Measurements from ENCODE around the gene FOXF2. TPM values are rescaled to one million over a fixed set of nuclear protein-coding genes. Genes with fewer than 3 reads are reported as not detected.
A peak's percentile ranks its signal among the peaks of the same experiment; 100 is the strongest.

Gene FOXF2
- total and polyA plus RNA-seq, 7 experiments from 2014 or later = not detected

GRCh38 chr6:1405221-1405620 lies 15.8 kb downstream of the FOXF2 start:
- peaks cover 0 to 2% (median 0%) of the 10 kb centered on the region in 7 donors for H3K4me1 Mint-ChIP-seq
- Histone ChIP-seq H3K27me3 (ENCODE audit: control insufficient read depth in 2 of 2, insufficient read depth in 2 of 2, low read length in 2 of 2) (no peaks in the 10 kb centered on the region), H3K36me3 (ENCODE audit: control insufficient read depth in 2 of 3, insufficient read depth in 3 of 3, low read length in 3 of 3) (no peaks in the 10 kb centered on the region), H3K9me3 (ENCODE audit: control insufficient read depth in 2 of 3, low read length in 3 of 3) (no peaks in the 10 kb centered on the region), H3K27ac (ENCODE audit: low read depth, low read length) (no peak overlapping the region), H3K4me1 (ENCODE audit: control insufficient read depth in 2 of 2, insufficient read depth in 2 of 2, low read length in 2 of 2) (no peaks in the 10 kb centered on the region), H3K4me3 (ENCODE audit: low read length) (no peak overlapping the region)
- intact Hi-C loops (cut with micrococcal nuclease) = no loop called here
- H3K9me3 Mint-ChIP-seq = no peaks in the 10 kb centered on the region
- CTCF ChIA-PET = no interaction called here
- no peaks in the 10 kb centered on the region for H3K36me3 Mint-ChIP-seq
- H3K27ac Mint-ChIP-seq = no peak overlapping the region
- DNase-seq (no peak), ATAC-seq (no peak)
- no peak overlapping the region for H3K4me3 Mint-ChIP-seq
- POLR2A ChIA-PET = no interaction called here
- peaks cover 3 to 24% (median 18%) of the 10 kb centered on the region in 5 donors for H3K27me3 Mint-ChIP-seq

GRCh38 chr6:1406306-1407072 lies 17.1 kb downstream of the FOXF2 start:
- H3K36me3 Mint-ChIP-seq = no peaks in the 10 kb centered on the region
- ChIA-PET POLR2A (no interaction called here), CTCF (no interaction called here)
- Histone ChIP-seq H3K4me1 (ENCODE audit: control insufficient read depth in 2 of 2, insufficient read depth in 2 of 2, low read length in 2 of 2) (no peaks in the 10 kb centered on the region), H3K4me3 (ENCODE audit: low read length) (no peak overlapping the region), H3K36me3 (ENCODE audit: control insufficient read depth in 2 of 3, insufficient read depth in 3 of 3, low read length in 3 of 3) (no peaks in the 10 kb centered on the region), H3K27ac (ENCODE audit: low read depth, low read length) (no peak overlapping the region), H3K27me3 (ENCODE audit: control insufficient read depth in 2 of 2, insufficient read depth in 2 of 2, low read length in 2 of 2) (no peaks in the 10 kb centered on the region), H3K9me3 (ENCODE audit: control insufficient read depth in 2 of 3, low read length in 3 of 3) (no peaks in the 10 kb centered on the region)
- peaks cover 0 to 2% (median 0%) of the 10 kb centered on the region in 7 donors for H3K4me1 Mint-ChIP-seq
- no peak overlapping the region for H3K4me3 Mint-ChIP-seq
- H3K9me3 Mint-ChIP-seq = no peaks in the 10 kb centered on the region
- peaks cover 5 to 25% (median 18%) of the 10 kb centered on the region in 5 donors for H3K27me3 Mint-ChIP-seq
- no peak overlapping the region for H3K27ac Mint-ChIP-seq
- intact Hi-C loops (cut with micrococcal nuclease) = no loop called here
- DNase-seq = no peak
- ATAC-seq = no peak

GRCh38 chr6:1407499-1407990 lies 18.2 kb downstream of the FOXF2 start:
- Histone ChIP-seq H3K4me1 (ENCODE audit: control insufficient read depth in 2 of 2, insufficient read depth in 2 of 2, low read length in 2 of 2) (no peaks in the 10 kb centered on the region), H3K4me3 (ENCODE audit: low read length) (no peak overlapping the region), H3K9me3 (ENCODE audit: control insufficient read depth in 2 of 3, low read length in 3 of 3) (no peaks in the 10 kb centered on the region), H3K27me3 (ENCODE audit: control insufficient read depth in 2 of 2, insufficient read depth in 2 of 2, low read length in 2 of 2) (no peaks in the 10 kb centered on the region), H3K27ac (ENCODE audit: low read depth, low read length) (no peak overlapping the region), H3K36me3 (ENCODE audit: control insufficient read depth in 2 of 3, insufficient read depth in 3 of 3, low read length in 3 of 3) (no peaks in the 10 kb centered on the region)
- peaks cover 0 to 2% (median 0%) of the 10 kb centered on the region in 7 donors for H3K4me1 Mint-ChIP-seq
- no peak for ATAC-seq
- POLR2A ChIA-PET = no interaction called here
- H3K9me3 Mint-ChIP-seq = no peaks in the 10 kb centered on the region
- H3K27me3 Mint-ChIP-seq = peaks cover 6 to 25% (median 18%) of the 10 kb centered on the region in 5 donors
- no peaks in the 10 kb centered on the region for H3K36me3 Mint-ChIP-seq
- H3K27ac Mint-ChIP-seq = no peak overlapping the region
- CTCF ChIA-PET = no interaction called here
- no peak overlapping the region for H3K4me3 Mint-ChIP-seq
- no peak for DNase-seq
- intact Hi-C loops (cut with micrococcal nuclease) = no loop called here

GRCh38 chr6:1409774-1410465 lies 20.5 kb downstream of the FOXF2 start:
- Mint-ChIP-seq H3K4me3 (no peak overlapping the region), H3K36me3 (no peaks in the 10 kb centered on the region), H3K27ac (peak overlapping the region in 1 of 9 donors; percentile 43), H3K9me3 (no peaks in the 10 kb centered on the region), H3K4me1 (peaks cover 0 to 2% (median 0%) of the 10 kb centered on the region in 7 donors), H3K27me3 (peaks cover 7 to 29% (median 22%) of the 10 kb centered on the region in 5 donors)
- no peak overlapping the region for H3K4me3 ChIP-seq (ENCODE audit: low read length)
- H3K27ac ChIP-seq (ENCODE audit: low read depth, low read length) = no peak overlapping the region
- H3K4me1 ChIP-seq (ENCODE audit: control insufficient read depth in 2 of 2, insufficient read depth in 2 of 2, low read length in 2 of 2) = no peaks in the 10 kb centered on the region
- CTCF ChIA-PET = no interaction called here
- no peaks in the 10 kb centered on the region for H3K27me3 ChIP-seq (ENCODE audit: control insufficient read depth in 2 of 2, insufficient read depth in 2 of 2, low read length in 2 of 2)
- H3K36me3 ChIP-seq (ENCODE audit: control insufficient read depth in 2 of 3, insufficient read depth in 3 of 3, low read length in 3 of 3) = no peaks in the 10 kb centered on the region
- no peak for ATAC-seq
- POLR2A ChIA-PET = no interaction called here
- no peaks in the 10 kb centered on the region for H3K9me3 ChIP-seq (ENCODE audit: control insufficient read depth in 2 of 3, low read length in 3 of 3)
- no peak for DNase-seq
- intact Hi-C loops (cut with micrococcal nuclease) = no loop called here

- Mint-ChIP-seq H3K4me1 (peaks cover 0 to 2% (median 0%) of the 10 kb centered on the region in 7 donors), H3K4me3 (no peak overlapping the region), H3K9me3 (peaks cover 0 to 2% (median 0%) of the 10 kb centered on the region in 11 donors), H3K36me3 (no peaks in the 10 kb centered on the region), H3K27ac (no peak overlapping the region), H3K27me3 (peaks cover 7 to 39% (median 27%) of the 10 kb centered on the region in 5 donors)
- Histone ChIP-seq H3K9me3 (ENCODE audit: control insufficient read depth in 2 of 3, low read length in 3 of 3) (no peaks in the 10 kb centered on the region), H3K4me1 (ENCODE audit: control insufficient read depth in 2 of 2, insufficient read depth in 2 of 2, low read length in 2 of 2) (no peaks in the 10 kb centered on the region), H3K27ac (ENCODE audit: low read depth, low read length) (no peak overlapping the region), H3K4me3 (ENCODE audit: low read length) (no peak overlapping the region), H3K36me3 (ENCODE audit: control insufficient read depth in 2 of 3, insufficient read depth in 3 of 3, low read length in 3 of 3) (no peaks in the 10 kb centered on the region), H3K27me3 (ENCODE audit: control insufficient read depth in 2 of 2, insufficient read depth in 2 of 2, low read length in 2 of 2) (no peaks in the 10 kb centered on the region)
- no peak for ATAC-seq
- CTCF ChIA-PET = no interaction called here
- DNase-seq = no peak
- POLR2A ChIA-PET = no interaction called here
- intact Hi-C loops (cut with micrococcal nuclease) = no loop called here
Measured at GRCh38 chr6:1412901-1413300, 23.5 kb downstream of the FOXF2 start.

GRCh38 chr6:1415416-1416063 lies 26.2 kb downstream of the FOXF2 start:
- H3K4me1 ChIP-seq (ENCODE audit: control insufficient read depth in 2 of 2, insufficient read depth in 2 of 2, low read length in 2 of 2) = no peaks in the 10 kb centered on the region
- no peaks in the 10 kb centered on the region for H3K36me3 ChIP-seq (ENCODE audit: control insufficient read depth in 2 of 3, insufficient read depth in 3 of 3, low read length in 3 of 3)
- H3K9me3 ChIP-seq (ENCODE audit: control insufficient read depth in 2 of 3, low read length in 3 of 3) = no peaks in the 10 kb centered on the region
- H3K4me1 Mint-ChIP-seq = no peaks in the 10 kb centered on the region
- H3K27me3 Mint-ChIP-seq = peaks cover 7 to 28% (median 10%) of the 10 kb centered on the region in 5 donors
- no peak overlapping the region for H3K27ac ChIP-seq (ENCODE audit: low read depth, low read length)
- no peak for ATAC-seq
- intact Hi-C loops (cut with micrococcal nuclease) = no loop called here
- no peak overlapping the region for H3K4me3 ChIP-seq (ENCODE audit: low read length)
- H3K36me3 Mint-ChIP-seq = no peaks in the 10 kb centered on the region
- no peak overlapping the region for H3K4me3 Mint-ChIP-seq
- no peak overlapping the region for H3K27ac Mint-ChIP-seq
- ChIA-PET POLR2A (no interaction called here), CTCF (no interaction called here)
- H3K27me3 ChIP-seq (ENCODE audit: control insufficient read depth in 2 of 2, insufficient read depth in 2 of 2, low read length in 2 of 2) = no peaks in the 10 kb centered on the region
- no peak for DNase-seq
- H3K9me3 Mint-ChIP-seq = peaks cover 0 to 6% (median 5%) of the 10 kb centered on the region in 11 donors

Measured in naive thymus-derived CD4-positive, alpha-beta T cell (primary cell).